ENCODE data around the gene GARIN3.
A peak's percentile ranks its signal among the peaks of the same experiment; 100 is the strongest.

The GARIN3 gene

DNA sequence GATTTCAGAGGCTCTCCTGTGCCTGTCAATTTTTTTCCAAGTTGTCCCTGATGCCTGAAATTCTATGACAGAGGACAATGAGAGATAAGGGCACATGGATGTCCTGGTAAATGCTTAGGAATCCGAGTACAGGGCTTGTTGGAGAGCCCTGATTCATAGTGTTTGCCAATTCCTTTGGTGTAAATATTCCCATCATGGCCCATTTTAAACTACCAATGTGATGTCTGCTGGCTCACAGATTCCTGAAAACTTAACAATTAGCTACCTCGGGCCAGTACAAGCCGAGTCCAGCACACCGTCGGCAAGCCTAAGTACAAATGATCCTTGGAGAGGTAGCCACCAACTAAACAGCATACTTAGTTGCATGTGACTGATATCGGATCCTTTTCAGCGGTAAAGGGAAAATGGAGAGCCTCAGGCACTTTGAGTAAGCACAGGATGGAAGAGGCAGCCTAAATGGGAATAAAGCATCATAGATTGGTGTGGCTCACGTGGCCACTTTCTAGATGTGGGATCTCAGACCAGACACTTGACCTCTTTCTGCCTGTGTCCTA, 18.1 kb upstream of the GARIN3 start:
- DNase-seq = no peak

DNA sequence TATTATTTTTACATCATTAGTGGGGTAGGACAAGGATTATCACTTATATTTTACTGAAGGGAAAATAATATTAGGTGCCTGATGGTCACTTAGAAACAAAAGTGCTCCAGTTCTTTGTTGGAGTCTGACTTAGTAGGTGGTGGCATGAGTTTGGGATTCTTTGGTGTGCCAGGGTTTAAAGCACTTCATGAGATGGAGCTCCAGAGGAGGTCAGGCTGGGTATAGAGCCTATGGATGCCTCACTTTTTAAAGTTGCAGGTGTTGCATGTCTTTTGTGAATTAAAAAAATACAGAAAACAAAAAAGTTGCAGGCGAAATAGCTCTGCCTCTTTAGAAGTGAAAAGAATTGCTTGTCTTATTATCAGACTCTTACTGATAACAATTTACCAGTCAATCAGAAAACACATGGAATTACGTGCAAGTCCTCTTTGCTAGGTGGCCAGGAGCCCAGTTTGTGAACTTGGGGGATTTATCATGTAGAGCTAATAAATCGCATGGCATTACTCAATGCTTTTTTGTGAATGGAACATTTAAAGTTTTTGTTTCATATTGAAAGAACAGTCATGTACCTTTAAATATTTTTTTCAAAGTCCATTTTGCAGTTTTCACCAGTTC, 16.2 kb upstream of the GARIN3 start:
- DNase-seq = no peak

DNA sequence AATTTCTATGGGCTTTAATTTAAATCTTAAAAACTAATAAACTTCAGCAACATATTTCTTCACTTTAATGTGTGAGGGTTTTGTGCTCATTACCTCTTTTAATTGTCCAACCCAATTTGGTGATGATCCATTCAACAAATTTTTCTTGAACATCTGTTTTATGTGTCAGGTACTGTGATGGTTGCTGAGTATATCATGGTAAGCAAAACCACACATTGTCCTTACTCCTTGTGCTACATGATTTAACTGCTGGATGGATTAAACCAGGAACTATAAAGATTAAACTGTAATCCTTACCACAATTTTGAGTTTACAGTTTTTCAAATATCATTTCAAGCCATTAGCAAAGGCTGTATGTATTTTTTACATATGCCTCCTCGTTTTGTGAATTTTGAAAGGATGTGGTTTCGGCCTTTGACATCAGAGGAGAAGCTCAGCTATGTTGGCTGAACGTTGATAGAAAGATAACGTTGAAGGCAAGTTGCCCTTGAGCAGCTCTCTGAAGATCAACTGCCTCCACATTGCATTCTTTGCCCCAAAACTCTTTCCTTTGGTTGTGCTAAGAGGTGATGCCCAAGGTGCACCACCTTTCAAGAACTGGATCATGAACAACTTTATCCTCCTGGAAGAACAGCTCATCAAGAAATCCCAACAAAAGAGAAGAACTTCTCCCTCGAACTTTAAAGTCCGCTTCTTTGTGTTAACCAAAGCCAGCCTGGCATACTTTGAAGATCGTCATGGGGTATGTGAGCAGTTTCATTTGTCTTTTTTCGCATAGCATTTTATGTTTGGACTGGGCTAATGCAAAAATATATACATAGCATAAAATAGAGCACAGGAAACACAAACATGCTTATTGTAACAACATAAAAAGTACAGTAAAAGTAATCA, 14.6 kb upstream of the GARIN3 start, which contains the start of gene ITK:
TSS of gene ITK (plus strand) at position 467 of the 891 bp plus-strand sequence. CDS start at position 605, 138 bp downstream.
- DNase-seq = no peak

DNA sequence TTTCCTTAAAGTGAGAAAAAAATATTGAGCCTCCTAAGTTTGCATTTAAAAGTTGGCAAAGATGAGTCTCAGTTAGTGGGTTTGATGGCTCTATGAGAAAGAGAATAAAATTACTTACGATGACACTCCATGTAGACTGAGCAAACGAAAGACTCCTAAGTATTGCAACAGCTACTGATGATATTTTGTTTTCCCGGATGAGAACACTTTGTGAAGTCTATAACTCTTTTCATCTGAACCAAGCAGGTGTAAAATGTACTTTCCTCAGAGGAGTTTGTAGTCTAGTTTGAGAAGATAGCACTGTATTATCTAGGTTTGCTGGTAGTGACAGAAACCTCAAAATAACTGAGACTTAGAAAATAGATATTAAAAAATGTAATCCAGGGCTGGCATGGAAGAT, 12.9 kb upstream of the GARIN3 start:
- DNase-seq = no peak

DNA sequence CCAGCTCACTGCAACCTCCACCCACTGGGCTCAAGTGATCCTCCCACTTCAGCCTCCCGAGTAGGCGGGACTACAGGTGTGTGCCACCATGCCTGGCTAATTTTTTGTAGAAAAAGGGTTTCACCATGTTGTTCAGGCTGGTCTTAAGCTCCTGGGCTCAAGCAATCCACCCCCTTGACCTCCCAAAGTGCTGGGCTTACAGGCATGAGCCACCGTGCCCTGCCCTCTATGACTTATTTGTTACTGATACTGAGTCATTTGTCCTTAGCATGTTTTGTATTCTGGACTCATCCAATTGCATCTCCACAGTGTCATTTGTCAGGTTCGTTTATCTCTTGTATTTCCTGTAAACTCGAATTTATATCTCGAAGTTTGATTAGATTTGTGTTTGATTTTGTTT, 11.9 kb upstream of the GARIN3 start:
- no peak for DNase-seq

DNA sequence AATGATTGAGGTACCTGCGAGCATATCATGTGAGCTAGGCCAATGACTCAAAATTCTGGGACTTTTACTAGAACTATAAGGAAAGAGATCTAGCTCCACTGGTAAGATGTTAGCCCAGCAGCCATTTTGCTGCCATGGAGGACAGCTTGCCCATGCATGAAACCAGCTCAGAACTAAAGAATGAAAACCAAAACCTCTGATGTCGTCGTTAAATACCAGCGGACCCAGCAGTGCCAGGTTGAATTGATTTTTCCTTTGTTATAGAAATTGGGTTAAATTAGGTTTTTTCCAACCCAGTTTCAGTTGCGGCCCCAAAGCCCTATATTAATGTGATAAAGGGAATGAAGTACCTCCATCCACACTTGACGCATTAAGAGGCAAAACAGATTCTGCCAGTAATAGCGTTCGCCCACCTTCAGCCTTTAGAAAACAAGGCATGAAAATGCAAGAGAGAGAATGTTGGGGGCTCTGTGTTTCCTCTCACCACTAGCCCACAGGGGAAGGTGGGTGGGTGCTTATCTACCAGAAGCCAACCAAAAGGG, 9.1 kb upstream of the GARIN3 start:
- no peak for DNase-seq

DNA sequence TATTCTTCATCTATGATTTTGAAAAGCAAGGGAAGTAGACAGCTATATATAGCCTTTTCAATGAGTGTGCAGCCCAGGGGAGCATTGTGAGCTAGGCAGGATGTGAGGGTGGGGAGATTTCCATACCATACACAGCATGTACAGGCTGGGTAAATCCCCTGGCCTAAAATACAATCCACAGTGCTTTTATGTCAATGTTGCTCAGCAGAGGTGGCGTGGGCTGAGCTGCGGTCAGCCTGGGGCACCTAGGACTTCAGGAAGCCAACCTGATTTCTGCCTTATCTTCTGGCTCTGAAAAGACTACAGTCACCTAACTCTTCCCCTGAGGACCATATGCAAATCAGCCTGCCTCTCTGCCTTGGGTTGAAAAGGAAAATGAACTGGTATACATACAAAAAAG, 6.3 kb upstream of the GARIN3 start:
- DNase-seq = no peak

DNA sequence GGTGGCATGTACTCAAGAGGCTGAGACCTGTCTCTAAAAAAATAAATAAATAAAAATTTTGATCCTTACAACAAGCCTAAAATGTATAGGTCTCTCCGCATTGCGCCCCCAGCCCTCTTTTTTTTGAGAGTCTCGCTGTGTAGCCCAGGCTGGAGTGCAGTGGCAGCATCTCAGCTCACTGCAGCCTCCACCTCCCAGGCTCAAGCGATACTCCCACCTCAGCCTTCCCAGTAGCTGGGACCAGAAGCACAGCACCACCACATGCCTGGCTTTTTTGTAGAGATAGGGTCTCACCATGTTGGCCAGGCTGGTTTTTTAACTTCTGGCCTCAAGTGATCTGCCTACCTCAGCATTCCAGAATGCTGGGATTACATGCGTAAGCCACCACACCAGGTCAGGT, 2.2 kb upstream of the GARIN3 start:
- no peak for DNase-seq

DNA sequence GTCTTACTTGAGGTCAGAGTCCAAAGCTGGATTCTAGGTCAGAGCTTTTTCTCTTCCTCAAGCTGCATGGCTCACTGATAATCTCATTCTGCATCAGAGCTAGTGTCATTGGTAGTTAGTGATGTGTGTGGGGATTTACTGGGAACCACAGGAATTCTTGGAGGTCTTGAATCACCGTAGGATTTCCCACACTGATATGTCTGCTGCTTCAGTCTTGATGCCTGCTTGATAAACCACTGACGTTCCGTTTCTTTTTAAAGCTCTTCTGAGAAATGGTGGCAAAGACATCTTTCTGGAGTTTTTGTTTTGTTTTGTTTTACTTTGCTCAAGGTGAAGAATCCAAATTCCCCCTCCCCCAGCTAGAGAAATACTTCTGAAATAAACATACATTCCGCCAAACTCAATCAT, 1.2 kb upstream of the GARIN3 start:
- no peak for DNase-seq

DNA sequence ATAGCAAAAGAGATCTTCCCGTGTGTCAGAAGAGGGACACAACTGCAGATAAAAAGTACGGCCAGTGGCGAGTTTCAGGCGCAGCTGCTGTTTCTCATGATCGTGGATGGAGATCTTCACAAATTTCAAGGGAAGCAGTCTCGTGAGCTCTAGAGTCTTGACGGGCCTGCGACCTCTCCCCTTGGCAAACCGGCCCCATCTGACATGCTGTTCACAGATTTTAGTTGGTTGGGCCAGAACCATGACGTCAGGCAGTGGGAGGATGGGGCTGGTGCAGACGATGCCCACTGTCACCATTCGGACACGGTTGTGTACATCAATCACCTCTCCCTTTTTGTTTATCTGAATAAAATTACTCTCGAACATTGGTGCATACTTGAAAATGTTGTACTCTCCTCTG, 396 bp downstream of the GARIN3 start:
- no peak for DNase-seq

DNA sequence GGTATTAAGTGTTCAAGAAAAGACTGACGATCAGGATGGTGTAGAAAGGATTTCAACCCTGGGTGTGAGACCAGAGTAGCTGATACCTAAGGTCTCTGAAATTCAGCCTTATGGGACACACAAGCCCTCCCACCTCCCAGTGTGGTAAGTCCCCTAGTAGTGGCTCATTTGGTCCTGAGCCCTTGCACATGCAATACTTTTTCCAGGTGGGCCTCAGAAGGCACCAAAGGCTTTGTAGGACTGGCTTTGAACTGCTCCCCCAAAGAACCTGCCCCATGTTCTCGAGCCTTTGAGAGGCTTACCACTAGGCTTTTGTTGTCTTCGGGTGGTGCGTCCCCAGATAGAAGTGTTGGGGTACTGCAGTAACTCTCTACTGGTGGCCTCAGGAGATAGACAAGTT, 803 bp downstream of the GARIN3 start:
- no peak for DNase-seq

DNA sequence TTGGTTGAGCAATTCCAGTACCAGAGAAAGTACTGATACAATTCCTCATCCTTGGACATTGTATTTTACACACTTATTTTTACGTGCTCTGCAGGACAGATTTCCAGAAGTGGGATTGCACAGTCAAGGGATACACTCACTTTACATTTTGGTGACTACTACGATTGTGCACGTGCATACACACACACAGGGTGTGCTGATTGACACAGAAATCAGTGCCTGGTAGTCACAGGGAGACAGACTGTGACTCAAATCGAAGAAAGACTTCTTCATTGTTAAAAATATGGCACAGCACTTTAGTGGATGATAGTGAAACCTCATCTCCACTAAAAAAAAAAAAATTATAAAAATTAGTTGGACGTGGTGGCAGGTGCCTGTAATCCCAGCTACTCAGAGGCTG, 1.5 kb downstream of the GARIN3 start:
- DNase-seq = no peak

DNA sequence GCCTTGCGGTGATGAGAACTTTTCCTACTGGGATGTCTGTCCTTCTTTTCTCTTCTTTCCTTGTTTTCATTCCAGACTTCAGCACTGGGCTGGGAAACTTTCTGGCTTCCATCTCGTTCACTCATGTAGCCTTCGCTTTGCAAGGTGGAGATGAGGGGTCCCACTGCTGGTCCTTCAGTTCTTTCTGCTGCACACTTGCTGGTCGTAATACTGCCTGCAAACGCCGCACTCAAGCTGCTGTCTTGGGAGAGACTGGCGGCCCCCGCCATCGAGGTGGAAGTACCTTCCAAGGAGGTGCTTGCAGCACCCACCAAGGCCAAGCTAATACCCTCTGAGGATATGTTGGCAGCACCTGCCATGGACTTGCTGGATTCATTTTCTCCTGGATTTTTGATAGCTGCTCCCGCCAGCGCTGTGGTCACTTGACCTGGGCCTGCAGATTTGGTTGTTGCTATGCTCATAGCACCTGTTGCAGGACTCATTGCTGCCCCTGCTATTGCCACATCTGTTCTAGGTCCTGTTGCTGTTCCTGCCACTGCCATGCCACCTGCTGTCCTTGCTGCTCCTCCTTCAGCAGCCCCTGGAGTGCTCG, 3.0 kb downstream of the GARIN3 start:
- DNase-seq = no peak

DNA sequence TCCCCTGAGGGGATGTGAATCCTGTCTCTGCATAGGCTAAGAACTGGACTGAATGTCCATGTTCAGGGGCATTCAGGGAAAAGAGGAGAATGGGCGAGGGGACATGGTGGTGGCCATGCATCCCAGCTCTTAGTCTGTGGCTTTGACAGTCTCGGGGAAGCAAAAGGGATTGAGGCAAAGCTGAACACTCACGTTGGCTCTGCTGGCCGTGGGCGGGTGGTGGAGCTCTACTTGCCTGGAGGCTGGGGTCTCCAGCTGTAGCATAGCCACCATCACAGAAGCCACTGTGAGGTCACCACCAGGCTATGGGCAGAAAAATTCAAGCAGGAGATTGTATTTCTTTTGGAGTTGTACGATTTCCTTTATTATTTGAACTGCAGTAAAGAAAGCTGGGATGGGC, 4.1 kb downstream of the GARIN3 start:
- DNase-seq = no peak

DNA sequence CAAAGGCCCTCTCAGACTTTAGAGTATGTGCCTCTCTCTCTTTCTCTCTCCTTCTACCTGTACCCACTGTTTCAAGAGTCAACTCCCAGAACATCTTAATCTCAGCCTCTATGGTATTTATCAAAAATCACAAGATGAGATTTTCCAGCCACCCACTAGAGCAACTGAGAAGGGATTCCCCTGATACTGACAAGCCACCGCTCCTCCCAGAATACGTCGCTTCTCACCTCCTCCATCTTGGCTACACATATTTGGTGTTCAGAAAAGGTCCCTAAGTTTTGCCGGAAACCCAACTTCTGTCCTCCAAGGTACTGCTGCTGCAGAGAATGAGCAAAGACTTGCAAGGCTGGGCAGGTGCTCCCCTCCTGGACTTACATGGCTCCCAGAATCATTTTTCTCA, 6.1 kb downstream of the GARIN3 start:
- DNase-seq = no peak

DNA sequence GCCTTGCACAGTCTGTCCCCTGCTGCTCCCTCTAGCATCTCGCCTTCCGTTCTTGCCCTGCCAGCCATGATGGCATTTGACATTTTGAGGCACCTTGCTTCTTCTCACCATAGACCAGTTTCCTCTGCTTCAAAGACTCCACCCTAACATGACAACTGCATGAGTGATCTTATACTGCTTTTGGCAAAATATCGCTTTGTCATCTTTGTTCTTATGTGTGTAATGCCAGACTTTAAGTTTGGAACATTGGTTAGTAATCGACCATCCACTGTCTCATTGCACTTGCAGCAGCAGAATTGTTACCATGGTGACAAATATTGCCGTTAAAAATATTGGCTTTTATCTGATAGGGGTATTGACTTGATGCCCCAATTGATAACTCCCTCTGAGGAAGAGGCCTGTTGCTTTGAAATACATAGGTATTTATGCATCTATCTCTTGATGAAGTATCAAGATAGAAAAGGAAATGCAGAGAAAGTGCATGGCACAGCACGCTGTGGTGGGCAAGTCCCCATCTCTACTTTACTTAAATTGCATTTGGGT, 6.8 kb downstream of the GARIN3 start:
- no peak for DNase-seq

DNA sequence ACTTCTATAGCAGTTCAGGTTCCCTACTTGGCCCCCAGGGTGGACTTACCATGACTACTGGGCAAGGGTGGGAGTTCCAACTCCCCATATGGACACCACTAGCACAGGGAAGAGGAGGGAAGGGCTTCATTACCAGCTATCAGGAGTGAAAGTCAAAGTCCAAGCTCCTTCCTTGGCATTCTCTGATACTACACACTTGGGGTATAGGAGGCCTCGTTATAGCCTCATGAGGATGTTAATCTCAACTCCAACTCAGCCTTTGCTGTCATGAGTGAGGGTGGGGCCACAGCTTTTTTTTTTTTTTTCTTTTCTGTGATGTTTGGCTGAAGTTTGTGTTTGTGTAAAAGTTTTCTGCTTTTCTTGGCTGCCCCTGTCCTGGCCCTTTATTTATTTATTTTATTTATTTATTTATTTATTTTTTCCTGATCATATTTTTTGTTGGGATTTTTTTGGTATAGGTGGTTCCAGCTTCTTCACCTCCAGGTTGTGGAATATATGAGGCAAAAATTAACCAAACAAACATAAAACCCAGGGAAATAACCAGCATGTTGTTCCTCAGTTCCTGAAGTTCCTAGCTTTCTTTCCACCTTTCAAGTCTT, 8.7 kb downstream of the GARIN3 start:
- no peak for DNase-seq

DNA sequence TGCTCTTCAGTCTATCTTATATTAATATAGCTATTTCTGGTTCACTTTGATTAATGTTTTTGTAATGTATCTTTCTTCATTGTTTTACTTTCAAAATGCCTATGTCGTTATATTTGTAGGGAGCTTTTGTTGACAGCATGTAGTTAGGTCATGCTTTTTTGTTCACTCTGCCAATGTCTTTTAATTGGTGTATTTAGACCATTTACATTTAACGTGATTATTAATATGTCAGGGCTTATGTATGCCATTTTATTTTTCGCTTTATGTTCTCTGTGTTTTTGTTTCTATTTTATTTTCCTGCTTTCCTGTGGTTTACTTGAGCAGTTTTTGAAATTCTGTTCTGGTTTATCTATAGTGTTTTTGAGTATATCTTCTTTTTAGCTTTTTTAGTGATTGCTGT, 10.8 kb downstream of the GARIN3 start:
- no peak for DNase-seq

DNA sequence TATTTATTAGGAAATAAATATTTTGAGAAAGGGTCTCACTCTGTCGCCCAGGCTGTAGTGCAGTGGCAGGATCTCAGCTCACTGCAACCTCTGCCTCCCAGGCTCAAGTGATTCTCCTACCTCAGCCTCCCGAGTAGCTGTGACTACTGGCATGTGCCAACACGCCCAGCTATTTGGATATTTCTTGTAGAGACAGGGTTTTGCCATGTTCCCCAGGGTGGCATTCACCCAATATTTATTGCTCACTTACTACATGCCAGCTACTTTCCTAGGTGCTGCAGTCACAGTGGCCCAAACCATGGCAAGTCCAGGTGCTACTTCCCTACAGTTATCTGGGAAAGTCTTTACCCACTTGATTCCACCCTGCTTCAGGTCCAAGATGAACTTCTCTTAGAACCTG, 15.1 kb downstream of the GARIN3 start:
- DNase-seq = no peak

DNA sequence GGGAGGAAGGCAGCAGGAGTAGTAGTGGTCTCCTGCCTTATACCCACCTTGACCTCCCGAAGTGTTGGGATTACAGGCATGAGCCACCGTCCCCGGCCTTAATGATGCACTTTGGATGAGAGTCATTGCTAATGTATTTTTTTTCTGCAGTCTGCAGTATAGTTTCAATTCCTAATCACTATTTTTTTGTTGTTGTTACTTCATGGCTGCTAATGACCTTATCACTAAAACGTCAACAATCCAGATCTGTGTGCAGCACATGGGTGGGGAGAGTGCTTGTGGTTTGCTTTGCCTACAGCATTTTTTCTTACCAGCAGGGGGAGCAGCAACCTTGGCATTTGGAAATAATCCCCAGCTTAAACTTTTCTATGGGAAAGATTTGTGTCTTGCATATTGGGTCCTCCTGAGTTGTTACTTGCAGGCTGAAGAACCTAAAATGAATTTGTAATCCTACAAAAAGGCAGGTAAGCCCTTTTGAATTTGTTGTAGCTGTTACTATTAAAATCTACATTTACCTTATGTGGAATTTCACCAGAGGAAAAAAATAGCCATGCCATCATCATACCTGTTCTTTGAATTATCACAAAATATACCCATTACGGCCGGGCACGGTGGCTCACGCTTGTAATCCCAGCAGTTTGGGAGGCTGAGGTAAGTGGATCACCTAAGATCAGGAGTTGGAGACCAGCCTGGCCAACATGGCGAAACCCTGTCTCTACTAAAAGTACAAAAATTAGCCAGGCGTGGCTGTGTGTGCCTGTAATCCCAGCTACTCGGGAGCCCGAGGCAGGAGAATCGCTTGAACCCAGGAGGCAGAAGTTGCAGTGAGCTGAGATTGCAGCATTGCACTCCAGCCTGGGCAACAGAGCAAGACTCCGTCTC, 17.1 kb downstream of the GARIN3 start:
- peak in 1 of 2 experiments; percentile 28 for DNase-seq

DNA sequence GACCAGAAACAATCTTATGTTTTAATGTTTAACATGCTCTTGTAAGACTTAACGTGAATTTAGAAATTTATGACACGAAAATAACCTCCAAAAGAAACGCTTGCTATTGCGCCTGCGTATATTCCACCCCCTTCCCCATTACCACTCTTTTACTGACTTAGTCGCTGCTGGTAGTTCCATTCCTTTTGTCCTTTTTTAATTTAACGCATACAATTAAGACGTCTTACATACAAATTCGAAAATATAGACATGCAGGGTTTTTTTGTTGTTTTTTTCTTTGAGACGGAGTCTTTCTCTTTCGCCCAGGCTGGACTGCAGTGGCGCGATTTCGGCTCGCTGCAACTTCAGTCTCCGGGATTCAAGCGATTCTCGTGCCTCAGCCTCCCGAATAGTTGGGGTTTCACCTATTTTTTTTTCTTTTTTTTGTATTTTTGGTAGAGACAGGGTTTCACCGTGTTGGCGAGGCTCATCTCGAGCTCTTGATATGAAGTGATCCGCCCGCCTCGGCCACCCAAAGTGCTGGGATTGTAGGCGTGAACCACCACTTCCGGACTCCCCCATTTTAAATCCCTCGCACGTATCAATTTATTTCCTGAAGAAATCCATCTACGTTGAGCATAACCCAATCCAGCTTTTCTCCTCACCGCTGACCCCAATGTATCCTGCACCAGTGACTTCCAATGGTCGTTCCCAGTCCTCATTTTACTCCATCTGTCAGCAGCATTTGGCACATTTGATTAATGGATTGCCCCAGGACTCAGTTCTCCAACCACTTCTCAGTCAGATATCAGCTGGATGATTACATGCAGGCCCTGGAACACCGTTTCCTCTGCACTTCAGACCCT, 22.7 kb downstream of the GARIN3 start:
- no peak for DNase-seq

Measured in NCI-H1930 (cell line).